HG03342 (cell line): Measurements from ENCODE around the gene SGCG.

ENCODE experiments used
- ATAC-seq: cut with Tn5 transposase; IDR thresholded peaks from one replicate; pipeline ENCODE4 v1.9.1; 2021; ENCODE audit warnings: mild to moderate bottlenecking, moderate library complexity; ENCODE audit not compliant: unreplicated experiment

SGCG gene

DNA sequence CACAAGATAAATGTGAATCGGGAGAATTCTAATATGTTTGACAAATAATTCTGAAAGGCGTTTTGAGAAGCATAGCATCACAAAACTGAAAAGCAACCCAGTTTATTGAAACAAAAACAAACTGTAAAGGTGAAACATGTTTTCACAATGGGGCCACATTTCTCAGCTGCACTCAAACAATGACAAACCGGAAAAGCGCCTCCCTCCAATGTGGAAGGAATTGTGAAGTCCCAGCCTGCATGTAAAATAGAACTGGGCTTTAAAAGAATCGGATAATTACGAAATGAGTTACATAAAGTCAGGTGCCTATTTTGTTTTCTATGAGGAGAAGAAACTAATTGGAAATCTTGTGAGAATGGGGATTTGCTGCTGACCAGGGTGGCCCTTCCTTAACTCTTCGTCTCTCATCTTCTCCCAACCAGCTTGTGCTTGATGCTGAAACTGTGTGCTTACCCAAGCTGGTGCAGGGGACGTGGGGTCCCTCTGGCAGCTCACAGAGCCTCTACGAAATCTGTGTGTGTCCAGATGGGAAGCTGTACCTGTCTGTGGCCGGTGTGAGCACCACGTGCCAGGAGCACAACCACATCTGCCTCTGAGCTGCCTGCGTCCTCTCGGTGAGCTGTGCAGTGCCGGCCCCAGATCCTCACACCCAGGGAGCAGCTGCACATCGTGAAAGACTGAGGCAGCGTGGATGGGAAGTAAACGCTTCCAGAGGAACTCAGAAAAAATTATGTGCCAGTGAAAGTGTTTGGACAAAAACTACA, 143.3 kb downstream of the SGCG start:
- ATAC-seq: no peak

DNA sequence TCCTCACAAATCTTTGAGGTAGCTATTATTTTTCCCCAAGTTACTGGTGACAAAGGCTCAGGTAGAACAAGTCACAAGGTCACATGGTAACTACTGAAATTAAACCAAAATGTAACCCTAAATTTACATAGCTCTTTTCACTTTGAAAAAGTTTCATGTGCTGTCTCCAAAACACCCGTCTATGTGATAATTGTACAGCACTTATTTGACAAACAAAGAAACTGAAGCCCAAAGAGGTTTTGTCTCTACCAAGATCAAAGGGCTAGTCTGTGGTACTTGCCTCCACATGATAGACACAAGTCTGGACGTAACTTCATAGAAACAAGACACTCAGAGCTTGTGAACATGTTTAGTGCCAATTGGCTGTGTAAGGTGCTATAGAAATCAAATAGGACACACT, 144.4 kb downstream of the SGCG start:
- ATAC-seq: no peak

DNA sequence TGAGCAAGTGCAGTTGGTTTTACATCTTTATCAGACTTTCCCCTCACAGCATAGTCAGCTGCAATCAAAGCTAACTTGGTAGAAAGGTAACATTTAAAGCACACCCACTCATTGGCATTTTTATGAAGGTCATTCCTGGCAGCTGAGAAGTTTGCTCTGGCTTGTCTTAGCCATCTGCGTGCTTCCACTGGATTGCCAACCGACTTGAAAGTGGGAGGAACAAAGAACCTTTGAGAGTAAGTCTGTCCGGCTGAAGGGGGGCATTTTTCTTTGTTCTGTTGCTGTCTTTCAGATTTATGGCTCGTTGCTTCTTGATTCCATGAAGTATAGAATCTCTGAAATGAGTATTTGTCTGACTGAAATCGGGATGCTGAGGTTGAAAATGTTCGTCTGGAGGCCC, 149.6 kb downstream of the SGCG start:
- ATAC-seq: no peak

DNA sequence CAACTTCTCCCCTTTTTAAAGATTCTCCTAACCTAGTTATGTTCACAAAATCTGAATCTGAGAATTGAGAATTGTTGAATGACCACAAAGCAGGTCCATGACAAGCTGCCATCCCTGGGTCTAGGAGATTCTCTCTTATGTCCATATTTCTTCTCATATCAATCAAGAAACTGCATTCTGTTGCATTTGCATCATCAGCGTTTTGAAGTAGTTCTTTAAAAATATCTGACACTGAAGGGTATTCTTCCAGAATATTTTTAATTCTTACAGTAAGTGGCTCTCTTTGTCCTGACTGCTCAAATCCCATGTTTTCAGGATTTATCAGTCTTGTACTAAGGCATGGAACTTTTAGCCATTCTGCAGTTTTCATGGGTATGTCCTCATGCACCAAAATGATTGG, 158.4 kb downstream of the SGCG start:
- no peak for ATAC-seq

DNA sequence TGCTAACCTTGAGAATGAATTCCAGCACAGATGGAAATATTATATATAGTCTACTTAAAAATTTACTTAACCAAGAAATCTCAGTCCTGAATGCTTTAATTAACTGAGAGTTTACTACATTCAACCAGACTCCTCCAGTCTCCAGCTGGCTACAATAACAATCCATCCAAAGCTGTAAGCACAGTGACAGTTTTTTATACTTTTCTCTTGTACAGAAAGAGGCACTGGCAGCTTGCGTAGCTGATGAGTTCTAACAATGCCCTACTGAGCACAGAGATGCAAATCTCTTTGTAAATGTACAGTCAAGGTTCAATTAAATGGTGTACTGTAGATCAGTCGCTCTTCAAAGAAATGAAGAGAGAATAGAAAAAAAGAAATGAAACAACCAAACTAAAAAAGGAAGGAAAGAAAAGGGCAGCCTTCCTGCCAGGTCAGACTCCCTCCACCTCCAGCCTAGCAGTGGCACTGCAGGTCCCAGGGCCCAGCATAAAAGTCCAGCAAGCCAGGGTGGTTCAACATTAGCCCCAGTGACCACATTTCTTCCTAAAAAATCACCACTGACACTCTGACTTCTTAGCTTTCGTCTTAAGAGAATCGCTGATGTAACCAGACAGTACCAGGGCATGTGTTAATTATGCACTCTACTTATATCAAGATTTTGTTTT, 164.3 kb downstream of the SGCG start:
- no peak for ATAC-seq

DNA sequence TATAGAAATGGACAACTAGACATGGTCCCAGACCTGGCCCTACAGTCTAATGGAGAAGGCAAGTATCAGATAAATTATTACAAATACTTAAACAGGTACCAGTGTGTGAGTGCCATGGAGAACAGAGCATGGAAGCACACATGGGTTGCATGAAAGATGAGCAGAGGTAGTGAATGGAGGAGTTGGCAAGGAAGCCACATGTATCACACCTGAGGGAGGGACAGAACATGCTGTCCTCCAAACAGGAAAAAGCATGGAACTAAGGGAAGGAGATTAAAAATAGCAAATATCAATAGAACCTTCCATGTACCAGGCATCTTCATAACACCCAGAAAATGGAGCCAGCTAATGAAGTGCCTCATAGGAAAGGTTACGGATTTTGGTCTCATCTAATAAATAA, 166.8 kb downstream of the SGCG start:
- ATAC-seq: no peak

DNA sequence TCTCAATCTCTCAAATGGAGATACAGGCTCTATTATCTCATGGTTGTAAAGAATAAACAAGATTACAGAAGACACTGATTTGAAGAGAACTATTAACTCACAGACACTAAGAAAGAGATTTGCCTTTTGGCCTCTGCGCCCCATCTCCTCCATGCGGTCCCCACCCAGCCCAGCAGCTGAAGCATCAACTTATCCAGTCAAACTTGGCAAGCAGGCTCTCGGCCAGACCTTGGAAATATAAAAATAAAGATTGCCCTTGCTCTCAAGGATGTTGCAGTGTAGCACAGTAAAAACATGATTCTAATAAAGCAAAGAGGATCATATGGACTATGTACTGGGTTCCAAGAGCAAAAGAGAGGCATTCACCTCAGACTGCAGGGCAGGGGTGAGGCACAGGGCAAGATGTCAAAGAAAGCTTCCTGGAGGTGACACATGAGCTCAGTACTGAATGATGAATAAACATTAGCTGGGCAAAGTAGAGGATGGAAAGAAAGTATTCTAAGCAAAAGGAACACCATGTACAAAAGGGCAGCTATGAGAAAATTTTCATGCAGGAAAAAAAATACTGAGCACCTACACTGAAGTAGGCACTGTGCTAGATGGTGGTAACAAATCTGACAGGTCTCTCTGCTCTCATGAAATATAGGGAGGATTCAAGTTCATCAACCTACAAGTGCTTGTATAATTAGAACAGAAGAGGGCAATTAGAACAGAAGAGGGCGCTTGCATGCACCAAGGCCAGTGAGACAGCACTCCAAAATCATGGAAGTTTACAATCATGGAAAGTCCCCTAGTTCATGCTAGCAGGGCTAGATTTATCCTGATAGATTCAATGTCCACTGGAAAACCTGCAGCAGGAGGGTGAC, 167.7 kb downstream of the SGCG start:
- no peak for ATAC-seq

DNA sequence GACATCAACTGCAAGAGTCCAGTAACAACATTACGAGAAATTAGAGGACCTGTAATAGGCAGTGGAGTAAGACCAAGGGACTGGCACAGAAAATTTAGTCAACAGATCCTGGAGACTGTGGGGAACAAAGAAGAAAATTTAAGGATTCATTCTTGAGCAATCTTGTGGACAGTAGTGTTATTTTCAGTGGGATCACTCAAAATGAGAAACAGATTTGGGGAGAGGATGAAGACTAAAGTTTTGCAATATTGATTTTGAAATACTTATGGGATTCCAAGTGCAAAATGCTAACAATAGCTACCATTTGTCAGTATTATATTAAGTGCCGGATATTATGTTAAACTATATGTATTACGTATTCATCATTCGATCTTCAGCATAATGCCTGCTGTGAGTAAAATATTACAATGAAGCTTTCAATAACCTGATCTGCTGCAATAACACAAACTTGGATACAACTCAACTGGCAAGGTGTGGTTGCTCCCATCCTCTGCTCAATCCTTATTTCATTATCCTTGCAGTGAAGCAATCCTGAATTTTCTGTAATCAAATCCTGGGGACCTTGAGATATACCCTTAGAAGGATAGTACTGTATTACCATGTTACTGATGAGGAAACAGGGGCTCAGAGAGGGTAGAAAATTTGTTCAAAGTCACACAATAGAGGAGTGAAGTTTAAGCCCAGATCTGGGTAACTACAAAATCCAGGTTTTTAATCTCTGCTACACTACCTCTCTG, 168.6 kb downstream of the SGCG start:
- ATAC-seq: no peak

DNA sequence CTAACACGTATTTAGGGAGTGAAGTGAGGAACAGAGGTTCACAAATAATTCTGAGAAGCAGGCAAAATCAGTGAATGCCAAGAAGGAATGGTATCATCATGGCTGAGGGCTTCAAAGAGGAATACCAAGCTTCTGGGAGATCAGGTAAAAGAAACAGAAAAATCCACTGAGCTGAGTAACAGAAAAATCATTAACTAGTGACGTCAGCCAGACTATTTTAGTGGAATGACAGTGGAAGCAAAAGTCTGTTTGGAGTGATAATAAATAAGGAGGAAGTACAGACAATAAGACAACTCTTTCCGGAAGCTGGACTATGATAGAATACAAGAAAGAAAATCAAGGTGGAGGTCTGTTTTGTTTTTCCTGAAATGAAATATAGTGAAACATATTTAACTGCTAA, 169.2 kb downstream of the SGCG start:
- no peak for ATAC-seq

DNA sequence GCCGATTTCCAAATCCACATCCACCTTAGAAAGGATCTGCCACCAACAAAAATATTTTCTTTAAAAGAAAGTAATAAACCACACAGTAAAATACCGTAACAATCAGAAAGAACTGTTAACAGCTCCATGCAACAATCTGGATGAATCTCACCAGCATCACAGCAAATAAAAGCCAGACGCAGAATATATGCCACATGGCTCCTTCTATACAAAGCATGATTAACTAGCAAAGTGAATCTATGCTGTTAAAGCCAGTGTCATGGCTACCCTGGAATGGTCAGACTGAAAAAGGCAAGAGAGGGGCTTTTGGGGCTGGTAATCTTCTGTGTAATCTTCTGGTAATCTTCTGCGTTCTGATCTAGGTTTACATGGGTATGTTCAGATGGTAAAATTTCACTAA, 171.4 kb downstream of the SGCG start:
- no peak for ATAC-seq

DNA sequence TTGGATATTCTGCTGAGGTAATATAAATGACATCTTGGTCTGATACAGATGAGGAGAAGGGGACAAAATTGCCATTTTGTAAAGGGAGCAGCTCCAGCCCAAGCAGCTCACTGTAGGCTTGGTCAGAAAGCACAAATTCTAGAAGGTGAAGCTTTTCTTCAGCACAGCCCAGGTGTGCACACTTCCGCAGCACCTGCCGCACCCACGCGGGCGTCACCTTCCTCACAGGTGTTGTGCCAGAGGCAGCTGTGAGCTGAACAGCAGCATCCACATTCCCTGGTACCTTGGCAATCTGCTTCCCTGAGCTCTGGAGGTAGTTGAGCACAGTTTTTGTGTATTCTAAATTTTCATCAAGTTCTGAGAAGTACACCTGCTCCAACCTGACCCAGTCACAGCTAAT, 173.7 kb downstream of the SGCG start:
- ATAC-seq: no peak

DNA sequence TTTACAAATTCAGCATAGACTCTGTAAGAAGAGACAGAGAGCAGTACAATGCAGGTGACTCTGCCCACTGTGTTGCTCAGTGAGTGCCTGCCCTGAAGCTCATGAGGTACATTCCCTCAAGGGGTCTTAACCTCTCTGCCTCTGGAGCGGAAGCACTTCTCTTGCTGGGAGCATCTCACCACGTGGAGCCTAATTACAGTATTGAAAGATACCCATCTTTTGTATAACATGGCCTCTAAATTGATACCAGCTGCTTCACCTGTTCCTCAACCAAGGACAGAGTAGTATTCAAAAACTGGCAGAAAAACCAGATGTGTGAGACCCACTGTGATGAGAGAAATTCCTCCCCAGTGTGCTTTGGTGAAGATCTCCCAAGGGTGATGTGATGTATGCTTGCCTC, 175.6 kb downstream of the SGCG start:
- no peak for ATAC-seq

DNA sequence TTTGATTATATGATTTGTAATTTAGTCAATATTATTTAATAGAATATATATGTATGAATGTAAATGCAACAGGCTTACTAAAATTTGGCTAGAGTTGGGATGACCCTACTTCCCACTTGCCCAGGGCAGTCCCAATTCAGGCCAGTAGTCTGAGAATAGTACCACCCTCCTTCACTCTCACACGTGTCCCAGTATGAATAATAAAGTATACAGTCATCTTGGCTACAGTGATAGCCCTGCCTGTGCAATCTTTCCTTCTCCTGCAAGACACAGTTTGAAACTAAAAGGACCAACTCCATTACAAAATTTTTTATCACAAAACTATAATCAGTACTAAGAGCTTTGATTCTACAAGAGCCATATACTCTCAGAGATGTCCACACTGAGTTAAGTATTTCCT, 176.6 kb downstream of the SGCG start:
- ATAC-seq: no peak

DNA sequence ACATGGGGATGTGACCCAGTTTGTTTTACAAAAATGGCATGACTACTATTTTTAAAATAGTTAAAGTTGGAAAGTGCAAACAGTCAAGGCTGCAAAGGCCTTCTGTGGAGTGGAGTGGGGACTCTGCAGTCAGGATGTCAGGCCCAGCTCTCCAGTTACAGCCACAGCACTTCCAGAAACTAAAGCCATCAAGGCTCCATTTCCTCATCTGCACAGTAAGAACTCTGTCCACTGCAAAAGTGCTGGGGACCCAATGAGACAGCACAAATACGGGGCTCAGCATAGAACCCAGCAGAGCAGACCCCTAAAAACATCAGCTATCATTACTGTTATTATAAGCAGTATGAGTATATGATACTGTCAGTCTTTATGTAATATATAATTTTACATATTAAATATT, 179.1 kb downstream of the SGCG start:
- ATAC-seq: no peak

DNA sequence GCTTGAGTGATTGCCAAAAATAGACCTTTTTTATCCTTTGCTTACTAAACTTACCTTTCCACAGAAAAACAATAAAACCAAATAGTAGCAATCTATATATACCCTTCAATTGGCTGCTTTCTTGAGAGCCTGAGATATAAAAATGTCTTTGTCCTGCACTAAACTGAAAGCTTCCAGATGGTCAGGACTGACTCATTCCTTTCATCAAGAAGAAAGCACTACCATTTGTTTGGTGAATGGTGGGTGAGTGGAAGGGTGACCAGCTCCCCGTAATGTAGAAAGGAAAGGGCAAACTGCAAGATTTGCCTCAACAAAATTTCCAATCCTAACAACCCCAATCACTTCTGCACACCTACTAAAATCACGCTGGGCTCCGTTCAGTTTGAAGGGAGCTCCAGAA, 184.9 kb downstream of the SGCG start:
- ATAC-seq: no peak

DNA sequence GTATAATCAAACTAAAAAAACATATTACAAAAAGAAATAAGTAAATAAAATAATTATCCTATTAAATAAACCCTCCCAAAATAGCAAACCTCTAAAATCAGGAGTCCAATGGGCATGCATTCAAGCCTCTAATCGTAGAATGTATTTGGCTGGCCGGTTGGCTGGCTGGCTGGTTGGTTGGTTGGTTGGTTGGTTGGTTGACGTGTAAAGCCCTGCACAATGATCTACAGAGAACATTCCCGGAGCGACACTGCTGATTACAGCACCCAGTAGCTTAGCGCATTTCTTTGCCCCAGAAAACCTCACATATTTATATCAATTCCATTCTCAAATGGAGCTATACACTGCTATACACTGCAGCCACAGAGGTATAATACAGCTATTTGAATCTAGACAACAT, 187.1 kb downstream of the SGCG start:
- ATAC-seq: no peak

DNA sequence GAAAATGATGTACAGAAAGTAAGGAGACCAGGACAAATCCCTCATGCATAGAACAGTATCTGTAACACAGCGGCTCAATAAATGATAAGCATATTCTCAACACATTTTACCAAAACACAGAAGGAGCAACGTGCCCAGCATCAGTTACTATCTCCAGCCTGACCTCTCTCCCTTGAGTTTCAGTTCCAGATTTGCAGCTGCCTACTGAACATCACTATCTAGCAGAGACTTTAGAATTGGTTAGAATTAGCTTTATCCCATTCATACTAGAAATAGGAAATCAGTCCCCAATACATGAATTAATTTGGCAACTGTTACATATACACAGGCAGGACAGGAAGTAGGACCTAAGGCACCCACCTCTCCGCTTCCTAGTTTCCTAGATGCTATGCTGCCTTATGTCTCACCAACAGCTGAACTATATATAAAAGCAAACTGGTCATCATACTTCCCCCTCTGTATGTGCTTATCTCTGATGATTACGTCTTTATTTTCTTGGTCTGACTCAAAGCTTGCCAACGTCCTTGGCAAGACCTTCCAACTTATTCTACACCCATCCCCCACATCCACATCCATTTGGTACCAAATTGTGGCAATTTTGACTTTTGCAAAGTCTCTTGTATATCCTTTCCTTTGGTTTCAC, 191.6 kb downstream of the SGCG start:
- ATAC-seq: no peak
